ENCODE measurements around the gene LIN7C.

DNA sequence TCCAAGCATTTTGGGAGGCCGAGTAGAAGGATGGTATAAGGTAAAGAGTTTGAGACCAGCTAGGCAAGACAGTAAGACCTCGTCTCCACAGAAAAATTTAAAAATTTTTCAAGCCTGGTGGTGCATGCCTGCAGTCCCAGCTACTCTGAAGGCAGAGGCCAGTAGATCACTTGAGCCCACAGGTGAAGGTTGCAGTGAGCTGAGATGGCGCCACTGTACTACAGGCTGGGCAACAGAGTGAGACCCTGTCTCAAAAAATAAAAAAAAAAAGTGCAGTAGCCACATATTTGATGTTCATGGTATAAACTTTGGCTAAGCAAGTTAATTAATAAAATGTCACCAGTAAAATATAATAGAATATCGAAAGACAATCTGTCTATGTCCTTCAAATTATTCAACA lies 60.9 kb downstream of the LIN7C start:
- TF ChIP-seq, protein P1, sequence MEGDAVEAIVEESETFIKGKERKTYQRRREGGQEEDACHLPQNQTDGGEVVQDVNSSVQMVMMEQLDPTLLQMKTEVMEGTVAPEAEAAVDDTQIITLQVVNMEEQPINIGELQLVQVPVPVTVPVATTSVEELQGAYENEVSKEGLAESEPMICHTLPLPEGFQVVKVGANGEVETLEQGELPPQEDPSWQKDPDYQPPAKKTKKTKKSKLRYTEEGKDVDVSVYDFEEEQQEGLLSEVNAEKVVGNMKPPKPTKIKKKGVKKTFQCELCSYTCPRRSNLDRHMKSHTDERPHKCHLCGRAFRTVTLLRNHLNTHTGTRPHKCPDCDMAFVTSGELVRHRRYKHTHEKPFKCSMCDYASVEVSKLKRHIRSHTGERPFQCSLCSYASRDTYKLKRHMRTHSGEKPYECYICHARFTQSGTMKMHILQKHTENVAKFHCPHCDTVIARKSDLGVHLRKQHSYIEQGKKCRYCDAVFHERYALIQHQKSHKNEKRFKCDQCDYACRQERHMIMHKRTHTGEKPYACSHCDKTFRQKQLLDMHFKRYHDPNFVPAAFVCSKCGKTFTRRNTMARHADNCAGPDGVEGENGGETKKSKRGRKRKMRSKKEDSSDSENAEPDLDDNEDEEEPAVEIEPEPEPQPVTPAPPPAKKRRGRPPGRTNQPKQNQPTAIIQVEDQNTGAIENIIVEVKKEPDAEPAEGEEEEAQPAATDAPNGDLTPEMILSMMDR (IDR thresholded peaks at IDR 0.05; ENCODE audit: control extremely low read depth in 1 of 3, insufficient read depth in 1 of 3, low read depth in 1 of 3, low read length in 3 of 3) = no peak
- TF ChIP-seq, protein P2, sequence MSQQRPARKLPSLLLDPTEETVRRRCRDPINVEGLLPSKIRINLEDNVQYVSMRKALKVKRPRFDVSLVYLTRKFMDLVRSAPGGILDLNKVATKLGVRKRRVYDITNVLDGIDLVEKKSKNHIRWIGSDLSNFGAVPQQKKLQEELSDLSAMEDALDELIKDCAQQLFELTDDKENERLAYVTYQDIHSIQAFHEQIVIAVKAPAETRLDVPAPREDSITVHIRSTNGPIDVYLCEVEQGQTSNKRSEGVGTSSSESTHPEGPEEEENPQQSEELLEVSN (IDR thresholded peaks at IDR 0.05) = no peak
- TF ChIP-seq POLR2AphosphoS5 (IDR thresholded peaks at IDR 0.05; ENCODE audit: low read depth, low read length) (no peak), SIX5 (IDR thresholded peaks at IDR 0.05; ENCODE audit: low read depth, low read length) (no peak)
